GM21360 (cell line): ENCODE measurements around the gene PPM1F.
"Not testable (repeated sequence)": the region's sequence is repeated elsewhere in the genome, so short reads cannot be mapped to it uniquely, and the experiment has no call there.

Experiments
- ATAC-seq: cut with Tn5 transposase; IDR thresholded peaks from one replicate; pipeline ENCODE4 v1.9.1; 2021; ENCODE audit warnings: mild to moderate bottlenecking, moderate library complexity; ENCODE audit not compliant: unreplicated experiment

Gene PPM1F

GRCh38 chr22:21921729-21922128, 30.9 kb downstream of the PPM1F start:
- no peak for ATAC-seq

DNA sequence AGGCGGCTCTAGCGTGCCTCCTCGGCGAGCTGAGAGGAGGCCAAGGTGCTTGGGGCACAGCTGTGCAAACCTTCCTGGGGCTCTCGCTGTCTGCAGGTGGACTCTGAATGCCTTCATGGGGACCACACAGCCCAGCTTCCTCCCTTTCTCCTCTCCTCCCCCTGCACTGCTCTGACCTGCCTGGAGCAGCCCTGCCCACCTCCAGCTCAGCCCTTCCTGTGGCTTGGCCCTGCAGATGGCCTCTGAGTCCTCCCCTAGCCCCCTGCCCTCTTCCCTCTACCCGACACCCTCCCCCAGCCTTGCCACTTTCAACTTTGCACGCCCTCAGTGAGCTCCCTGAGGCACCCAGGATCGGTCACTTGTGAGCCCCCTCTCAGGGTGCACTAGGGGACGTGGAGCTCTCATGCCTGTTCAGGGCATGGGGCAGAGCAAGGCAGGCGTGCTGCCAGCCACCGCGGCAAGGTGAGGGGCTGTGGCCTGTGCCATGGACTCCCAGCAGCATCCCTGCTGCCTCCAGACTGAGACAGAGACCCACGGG, 31.4 kb downstream of the PPM1F start:
- no peak for ATAC-seq

DNA sequence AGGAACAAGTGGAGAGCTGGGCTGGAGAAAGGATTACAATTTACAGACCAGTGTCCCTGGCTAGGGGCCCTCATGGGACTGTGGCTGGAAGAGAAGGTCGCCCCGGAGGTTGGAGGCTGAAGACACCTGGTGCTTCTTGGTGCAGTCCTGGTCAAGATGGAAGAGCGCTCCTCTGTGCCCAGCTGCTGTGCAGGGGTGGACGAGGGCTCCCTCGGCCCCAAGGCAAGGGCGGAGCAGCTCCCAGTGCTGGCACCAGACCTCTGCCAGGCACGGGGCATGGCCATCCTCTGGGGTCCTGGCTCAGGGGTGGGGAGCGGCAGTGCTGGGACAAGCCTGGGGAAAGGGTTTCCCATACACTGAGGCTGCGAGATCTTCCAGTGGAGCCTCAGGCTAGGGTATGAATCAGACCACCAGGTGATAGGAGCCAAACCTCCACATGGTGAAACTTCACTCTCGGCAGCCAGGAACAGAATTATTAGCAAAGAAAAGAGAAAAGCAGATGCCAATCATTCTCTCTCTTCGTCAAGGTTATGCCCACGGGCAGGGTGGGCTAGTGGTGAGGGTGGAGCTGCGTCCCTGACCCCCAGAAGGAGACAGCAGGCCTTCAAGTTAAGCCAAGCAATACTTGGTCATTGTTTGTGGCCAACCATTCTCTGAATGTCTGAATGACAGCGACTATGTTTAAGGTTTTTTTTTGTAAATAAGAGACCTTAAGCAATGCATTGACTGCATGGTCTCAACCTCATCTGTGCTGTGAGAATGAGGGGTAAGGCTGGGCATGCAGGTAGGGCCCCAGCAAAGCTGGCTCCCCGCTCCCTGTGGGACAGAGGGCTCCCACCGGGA, 32.1 kb downstream of the PPM1F start:
- ATAC-seq: no peak

- ATAC-seq: no peak
Measured at GRCh38 chr22:21919526-21920307, 32.9 kb downstream of the PPM1F start.

DNA sequence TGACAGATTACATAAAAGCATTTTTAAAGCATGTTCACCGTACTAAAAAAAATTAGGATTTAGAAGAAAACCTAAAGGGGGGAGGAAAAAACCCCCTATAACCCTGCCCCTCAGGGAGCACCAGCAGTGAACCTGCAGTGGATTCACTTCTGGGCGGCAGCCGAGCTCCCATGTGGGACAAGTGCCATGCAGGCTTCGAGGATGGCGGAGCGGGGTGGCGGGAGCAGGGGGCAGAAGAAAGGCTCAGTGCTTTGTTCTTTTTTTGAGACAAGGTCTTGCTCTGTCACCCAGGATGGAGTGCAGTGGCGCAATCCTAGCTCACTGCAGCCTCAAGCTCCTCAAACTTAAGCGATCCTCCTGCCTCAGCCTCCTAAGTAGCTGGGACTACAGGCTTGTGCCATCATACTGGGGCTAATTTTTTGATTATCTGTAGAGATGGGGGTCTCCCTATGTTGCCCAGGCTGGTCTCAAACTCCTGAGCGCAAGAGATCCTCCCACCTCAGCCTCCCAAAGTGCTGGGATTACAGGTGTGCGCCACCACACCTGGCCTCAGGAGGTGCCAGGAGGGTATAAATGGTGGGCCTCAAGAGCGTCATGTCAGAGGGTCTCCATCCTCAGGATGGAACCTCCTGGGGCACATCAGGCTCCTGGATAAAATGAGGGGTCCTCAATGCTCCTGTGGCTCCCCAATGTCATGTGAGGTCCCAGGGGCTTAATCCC, 34.0 kb downstream of the PPM1F start:
- ATAC-seq: no peak

DNA sequence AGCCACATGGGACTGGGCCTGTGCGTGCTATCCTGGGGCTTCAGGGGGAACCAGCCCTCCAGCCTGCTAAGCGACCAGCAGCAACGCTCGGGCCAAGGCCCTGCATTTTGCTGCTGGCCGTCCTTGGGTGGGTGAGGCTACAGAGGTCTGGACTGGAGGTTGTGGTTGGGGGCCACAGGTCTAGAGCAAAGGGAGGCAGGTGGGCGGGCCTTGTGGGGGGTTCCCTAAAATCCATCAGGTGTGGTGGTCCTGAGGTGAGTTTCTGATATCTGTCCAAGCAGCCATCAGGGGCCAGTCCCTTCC, 34.7 kb downstream of the PPM1F start:
- no peak for ATAC-seq

DNA sequence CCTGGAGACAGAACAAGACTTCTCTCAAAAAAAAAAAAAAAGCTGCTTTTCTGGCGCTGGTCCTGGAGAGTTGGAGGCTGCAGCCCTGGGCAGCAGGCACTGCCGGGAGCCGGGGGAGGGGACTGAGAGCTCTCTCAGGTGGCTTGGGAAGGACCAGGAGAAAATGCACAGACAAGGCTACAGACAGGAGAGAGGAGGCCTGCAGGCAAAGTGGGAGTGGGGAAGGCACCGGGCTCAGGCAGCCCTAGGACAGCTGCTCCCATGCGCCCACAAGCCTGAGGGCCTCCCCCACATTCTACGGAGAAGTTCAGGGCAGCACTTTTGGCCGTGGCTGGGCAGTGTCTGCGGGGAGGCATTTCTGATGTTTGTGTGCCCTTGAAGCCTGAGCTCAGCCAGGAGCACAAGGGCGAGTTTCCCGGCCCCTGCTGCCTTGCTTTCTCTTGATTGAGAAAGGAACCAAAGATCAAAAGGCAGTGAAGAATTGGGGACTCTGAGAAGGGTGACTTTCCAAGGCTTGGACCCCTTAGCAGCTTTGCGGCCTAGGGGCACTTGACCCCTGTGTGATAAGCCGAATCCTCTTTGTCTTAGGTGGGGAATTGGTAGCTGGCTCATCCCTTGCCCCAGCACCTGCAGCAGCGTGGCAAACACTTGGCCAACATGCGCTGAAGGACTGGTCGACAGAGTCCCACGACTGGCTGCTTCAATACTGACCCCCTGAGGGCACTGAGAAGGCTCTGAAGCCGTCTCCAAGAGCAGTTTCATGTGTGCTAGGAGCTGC, 35.3 kb downstream of the PPM1F start:
- no peak for ATAC-seq

GRCh38 chr22:21916309-21916918, 36.2 kb downstream of the PPM1F start:
- no peak for ATAC-seq

DNA sequence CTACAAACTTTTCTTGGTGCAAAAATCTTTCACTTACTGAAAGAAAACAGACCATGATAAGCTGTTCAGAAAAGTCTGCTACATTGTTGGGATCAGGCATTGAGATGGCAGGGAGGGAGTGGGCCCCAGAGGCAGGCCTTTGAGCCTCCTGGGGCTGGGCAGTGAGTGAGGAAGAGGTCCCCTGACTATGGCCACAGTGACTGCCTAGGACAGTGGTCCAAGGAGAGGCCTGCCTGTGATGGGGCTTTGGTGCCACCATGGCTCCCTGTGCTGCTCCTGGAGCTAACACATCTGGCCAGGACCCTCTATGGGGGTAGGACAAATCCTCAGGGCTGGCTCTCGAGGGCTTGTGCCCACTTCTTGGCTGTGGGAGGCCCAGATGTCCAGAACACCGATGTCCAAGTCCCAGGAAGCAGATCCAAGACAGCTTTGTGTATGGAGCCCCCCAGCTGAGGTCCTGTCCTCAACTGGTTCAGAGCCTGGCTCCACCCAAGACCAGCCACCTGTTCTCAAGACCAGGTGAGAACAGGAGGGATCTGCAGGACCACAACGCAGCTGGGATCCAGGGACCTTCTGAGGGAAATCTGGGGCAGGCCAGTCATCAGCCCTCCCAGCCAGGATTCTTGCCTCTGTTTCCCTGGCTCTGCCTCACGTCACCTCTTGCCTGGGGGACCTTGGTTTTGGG, 36.9 kb downstream of the PPM1F start:
- ATAC-seq: no peak

- ATAC-seq: not testable (repeated sequence)
Measured at GRCh38 chr22:21914033-21914642, 38.5 kb downstream of the PPM1F start.

DNA sequence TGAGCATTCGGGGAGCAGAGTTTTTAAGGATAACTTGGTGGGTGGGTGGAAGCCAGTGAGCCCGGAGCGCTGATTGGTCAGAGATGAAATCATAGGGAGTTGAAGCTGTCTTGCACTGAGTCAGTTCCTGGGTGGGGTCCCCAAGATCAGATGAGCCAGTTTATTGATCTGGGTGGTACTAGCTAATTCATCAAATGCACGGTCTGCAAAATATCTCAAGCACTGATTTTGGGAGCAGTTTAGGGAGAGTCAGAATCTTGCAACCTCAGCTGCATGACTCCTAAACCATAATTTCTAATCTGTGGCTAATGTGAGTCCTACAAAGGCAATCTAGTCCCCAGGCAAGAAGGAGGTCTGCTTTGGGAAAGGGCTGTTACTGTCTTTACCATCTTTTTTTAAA, 42.3 kb downstream of the PPM1F start:
- ATAC-seq: not testable (repeated sequence)

DNA sequence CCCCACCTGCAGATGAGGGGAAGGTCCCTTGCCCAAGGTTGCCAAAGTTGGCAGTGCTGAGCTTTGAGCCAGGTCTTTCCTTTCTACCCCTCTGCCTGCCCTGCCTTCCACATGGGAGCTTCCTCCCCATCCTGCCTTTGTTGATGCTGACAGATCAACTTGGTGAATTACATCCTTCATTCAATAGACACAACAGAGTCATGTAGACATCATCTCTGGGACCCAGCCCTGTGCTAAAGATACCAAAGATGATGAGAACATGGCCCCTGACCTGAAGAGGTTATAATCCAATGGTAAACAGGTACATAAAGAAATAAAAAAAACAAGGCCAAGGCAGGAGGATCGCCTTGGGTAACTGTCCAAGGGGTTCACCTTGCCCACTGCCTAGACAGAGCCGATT, 42.8 kb downstream of the PPM1F start:
- ATAC-seq: no peak

GRCh38 chr22:21907638-21908522, 44.8 kb downstream of the PPM1F start:
- ATAC-seq: no peak

DNA sequence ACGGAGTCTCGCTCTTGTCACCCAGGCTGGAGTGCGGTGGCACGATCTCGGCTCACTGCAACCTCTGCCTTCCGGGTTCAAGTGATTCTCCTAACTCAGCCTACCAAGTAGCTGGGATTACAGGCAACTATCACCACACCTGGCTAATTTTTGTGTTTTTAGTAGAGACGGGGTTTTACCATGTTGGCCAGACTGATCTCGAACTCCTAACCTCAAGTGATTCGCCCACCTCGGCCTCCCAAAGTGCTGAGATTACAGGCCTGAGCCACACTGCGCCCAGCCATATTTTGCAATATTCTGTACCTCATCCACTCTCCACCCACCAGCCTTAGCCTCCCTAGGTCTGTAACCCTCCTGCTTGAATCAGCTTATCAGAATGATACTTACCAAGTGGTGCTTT, 47.4 kb downstream of the PPM1F start:
- not testable (repeated sequence) for ATAC-seq

DNA sequence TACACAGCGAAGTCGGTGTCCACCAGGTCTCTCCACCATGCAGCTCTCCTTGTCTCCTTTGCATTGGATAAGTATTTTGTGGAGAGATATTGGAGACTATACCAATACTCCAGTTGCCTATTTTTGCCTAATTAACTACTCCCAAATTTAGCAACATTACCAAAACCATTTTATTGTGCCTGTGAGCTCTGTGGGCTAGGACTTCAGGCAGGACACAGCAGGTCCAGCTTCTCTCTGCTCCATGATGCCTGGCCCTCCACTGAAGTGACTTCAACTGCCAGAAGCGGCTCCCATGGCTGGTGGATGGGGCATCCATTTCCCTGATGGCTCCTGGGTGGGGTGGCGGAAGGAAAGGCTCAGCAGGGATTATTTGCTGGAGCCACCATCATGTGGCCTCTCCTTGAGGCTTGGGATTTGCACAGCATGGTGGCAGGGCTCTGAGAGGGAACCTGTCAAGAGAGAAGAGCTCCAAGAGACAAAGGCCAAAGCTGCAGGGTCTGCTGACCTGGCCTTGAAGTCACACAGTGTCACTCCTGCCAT, 48.3 kb downstream of the PPM1F start:
- no peak for ATAC-seq

GRCh38 chr22:21903283-21903682, 49.4 kb downstream of the PPM1F start:
- ATAC-seq: no peak

- ATAC-seq: no peak
Measured at GRCh38 chr22:21902296-21903087, 50.2 kb downstream of the PPM1F start.
